Activated CD8-positive, alpha-beta memory T cell treated with anti-CD3 and anti-CD28 coated beads for 1 hour (primary cell): ENCODE data around the gene C6orf136.
A peak's percentile ranks its signal among the peaks of the same experiment; 100 is the strongest.
"Not testable (repeated sequence)": the region's sequence is repeated elsewhere in the genome, so short reads cannot be mapped to it uniquely, and the experiment has no call there.

Experiments used
- DNase-seq, 2 donors: peaks; one replicate each; pipeline ENCODE4 v3.0.0-alpha.2; 2020; ENCODE audit warnings: low read depth in 1 of 2; ENCODE audit errors: extremely low read depth in 1 of 2

C6orf136 gene

GRCh38 chr6:30655743-30656094, 8.8 kb downstream of the C6orf136 start:
- no peak for DNase-seq

GRCh38 chr6:30656513-30656912, 9.6 kb downstream of the C6orf136 start:
- no peak for DNase-seq

DNA sequence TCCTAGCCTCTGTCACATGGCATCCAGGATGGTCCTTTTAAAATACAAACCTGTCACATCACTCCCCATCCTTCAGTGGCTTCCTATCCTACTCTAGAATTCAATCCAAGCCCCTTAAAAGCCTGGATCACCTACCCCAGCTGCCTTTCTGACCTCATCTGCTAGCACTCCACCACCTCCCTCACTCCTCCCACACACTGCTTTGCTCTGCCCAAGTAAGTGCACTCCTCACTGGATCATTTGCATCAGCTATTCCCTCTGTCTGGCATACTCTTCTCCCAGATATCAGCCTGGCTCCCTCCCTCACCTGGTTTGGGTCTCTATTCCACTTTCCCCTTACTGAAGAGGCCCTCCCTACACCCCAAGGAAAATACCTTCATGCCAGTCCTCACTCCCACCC, 10.5 kb downstream of the C6orf136 start:
- DNase-seq, result no peak

GRCh38 chr6:30657922-30658321, 11.0 kb downstream of the C6orf136 start:
- not testable (repeated sequence) for DNase-seq

DNA sequence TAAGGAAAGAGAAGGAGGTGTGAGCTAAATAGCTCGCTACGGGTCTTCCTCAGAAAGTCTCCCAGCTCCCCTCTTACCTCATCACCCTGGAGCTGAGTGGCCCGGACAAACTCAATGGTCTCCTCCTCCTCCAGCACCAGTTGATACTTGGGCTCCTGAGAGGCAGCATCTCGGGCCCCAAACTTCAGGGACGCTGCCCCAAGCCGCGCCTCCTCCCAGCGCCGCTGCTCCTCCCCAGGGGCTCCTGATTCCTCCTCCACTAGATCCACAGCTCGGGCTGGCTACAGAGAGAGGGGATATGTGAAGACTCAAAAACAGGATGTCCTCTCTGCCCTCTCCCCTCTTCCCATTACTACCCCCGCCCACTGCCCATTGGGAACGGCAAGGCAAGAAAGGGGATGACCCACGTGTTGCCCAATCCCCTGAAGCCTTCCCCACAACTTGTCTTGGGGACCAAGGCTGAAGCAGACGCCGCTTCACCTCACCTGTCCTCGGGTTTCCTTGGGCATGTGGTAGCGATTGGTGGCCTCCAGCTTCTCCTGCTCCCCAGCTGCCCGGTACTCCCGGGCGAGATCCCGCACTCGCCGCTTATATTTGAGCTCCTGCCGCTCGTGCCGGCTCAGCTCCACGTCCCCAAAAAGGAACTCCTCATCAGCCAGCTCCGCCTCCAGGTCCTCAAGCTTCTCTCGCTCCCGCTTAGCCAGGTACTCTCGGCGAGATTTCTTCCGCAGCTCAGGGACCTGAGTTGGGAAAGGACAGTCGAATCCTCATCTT, 18.2 kb downstream of the C6orf136 start:
- DNase-seq, result no peak

DNA sequence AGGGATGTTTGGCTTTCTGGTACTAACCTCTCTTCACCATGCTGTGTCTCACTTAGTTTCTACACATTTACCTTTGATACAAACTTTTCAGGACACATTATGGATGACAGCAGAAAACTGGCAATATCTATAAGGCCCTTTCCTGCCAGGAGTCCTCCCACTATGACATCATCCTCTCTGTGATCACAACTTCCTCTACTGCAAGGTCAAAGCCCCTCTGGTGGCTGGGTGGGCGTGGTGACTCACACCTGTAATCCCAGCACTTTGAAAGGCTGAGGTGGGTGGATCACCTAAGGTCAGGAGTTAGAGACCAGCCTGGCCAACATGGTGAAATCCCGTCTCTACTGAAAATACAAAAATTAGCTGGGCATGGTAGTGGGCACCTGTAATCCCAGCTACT, 19.4 kb downstream of the C6orf136 start:
- DNase-seq, result not testable (repeated sequence)

- no peak for DNase-seq
Observed at GRCh38 chr6:30670760-30671527, 24.0 kb downstream of the C6orf136 start.

DNA sequence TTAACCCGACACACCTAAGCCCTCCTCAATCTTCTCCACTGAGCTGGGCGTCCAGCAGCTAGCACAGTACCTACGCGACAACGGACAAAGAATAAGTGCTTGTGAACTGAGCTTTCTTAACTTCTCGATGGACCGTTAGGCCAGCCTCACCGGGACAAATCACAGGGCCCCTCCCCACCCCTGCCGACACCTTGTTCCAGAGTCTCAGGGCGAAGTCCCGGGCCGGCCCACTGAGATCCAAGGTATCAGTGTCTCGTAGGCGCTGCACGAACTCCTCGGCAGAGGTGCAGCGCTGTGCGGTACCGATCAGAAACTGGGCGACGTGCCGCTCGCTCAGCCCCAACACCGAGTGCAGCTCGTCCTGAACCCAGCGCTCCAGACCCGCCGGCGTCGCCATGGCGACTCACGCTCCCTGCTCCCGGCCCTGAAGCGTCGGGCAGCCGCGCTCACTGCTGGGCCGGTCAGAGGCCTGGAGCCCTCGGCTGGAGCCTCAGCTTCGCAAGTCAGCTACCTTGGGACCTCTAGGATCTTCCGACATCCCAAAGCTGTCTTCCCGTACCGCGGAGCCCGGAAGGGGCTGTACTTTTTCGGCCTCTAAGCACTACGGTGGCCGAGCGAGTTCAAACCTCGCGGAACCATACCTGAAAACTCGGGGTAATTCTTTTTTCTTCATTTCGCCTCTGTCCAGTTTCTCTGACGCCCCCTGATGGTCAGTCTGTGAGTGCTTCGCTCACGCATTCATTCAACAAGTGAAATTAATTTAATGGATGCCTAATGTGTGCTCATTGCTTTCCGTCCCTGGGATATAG, 25.7 kb downstream of the C6orf136 start, which contains the start of gene DHX16:
Gene DHX16 (minus strand): TSS at position 562 of the 809 bp plus-strand sequence. CDS start 165 bp downstream, at position 397.
- peak; percentile 78 to 79 for DNase-seq

- DNase-seq, result no peak
Observed at GRCh38 chr6:30676660-30677285, 29.8 kb downstream of the C6orf136 start.

DNA sequence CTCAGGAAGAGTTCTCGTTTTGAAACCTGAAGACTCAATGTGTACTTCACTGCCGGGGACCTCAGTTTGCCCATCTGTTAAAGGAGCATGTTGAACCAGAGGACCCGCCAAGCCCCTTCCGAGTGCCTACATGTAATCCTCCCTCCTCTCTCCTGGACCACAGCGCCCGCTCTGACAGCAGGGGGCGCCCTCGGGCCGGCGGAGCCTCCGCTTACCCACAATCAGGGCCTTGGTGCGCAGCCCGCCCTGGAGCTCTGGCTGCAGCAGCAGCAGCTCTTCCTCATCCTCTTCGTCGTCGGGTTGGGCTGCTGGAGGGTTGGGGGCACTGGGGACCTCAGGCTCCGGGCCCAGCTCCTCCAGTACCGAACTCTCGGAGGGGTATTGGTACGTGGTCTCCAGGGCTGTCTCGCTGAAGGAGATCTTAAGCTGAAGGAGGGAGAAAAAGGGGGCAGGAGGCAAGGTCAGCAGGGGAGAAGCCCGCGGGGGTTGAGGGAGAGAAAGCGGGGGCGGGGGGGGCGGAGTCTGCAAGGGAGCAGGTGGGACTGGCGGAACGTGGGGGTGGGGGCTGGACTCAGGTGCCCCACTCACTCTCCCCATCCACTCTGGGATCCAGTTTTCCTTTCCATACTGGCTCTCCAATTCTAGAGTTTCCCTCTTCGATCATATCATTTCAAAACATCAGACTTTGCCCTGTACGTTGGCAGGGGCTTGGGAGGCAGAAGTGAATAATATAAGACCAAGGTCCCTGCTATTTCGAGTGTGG, 32.2 kb downstream of the C6orf136 start:
- peak; percentile 76 to 93 for DNase-seq

DNA sequence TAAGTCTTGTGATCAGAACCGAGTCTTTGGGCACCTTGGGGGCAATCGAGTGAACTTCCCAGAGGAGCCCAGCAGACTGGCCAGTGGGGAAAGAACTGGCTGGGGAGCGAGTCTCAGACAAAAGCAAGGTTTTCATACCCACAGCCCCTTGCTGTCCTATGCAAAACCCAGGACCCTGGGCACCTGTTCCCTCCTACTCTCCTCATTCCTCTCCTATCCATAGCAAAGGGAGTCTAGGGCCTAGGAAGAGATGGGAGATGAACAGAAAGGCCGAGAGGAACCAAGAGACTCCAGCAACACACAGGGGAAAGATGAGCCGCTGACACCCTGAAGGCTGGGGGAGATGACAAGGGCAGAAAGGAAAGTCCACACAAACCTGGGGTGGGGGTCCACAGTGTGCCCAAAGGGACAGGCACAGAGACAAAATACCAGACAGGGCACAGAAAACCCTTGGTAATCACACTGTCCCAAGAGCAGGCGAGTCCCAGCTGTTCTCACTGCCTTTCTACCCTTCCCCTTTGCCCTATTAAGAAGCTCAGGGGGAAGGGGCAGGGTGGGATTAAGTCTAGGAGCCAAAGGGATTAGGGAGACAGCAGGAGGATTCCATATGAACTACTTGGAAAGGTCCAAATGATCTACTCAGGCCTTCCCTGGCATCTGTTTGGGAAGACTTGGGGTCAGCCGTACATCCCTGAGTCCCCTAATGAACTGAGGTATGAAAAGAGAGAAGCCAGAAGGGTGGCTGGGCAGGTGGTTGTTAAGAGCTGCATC, 33.0 kb downstream of the C6orf136 start:
- DNase-seq, result no peak

GRCh38 chr6:30681766-30682142, 34.8 kb downstream of the C6orf136 start:
- DNase-seq, result no peak

- DNase-seq, result peak; percentile 67 to 71
Observed at GRCh38 chr6:30682143-30683117, 35.5 kb downstream of the C6orf136 start.

GRCh38 chr6:30683183-30683979, 36.4 kb downstream of the C6orf136 start:
- no peak for DNase-seq

DNA sequence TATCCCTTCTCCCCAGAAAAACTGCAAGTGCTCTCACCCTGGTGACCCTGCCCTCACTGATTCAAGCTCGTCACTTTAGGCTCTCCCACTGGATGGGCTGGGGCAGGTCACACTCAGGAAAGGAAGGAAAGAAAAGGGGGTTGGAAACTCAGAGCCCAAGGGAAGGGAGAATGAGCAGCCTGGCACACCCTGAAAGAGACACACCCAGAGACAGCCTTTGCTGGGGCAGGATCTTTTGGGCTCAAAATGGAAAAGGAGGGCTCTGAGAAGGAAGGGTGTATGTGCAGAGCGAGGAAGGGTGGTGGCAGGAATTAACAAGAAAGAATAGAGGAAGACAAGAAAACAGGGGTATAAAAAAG, 37.0 kb downstream of the C6orf136 start:
- no peak for DNase-seq

GRCh38 chr6:30684386-30685156, 37.6 kb downstream of the C6orf136 start:
- peak in 1 of 2 donors; percentile 30 for DNase-seq
